SK-N-SH treated with all-trans-retinoic acid at 6 μM for 48 hours (cell line): ENCODE results near the gene ISOC2.

Experiments used
- ATAC-seq: fragments of 200-7000 bp; cut with Tn5 transposase; 3 replicates; pipeline ENCODE4 v1.9.1; 2020; ENCODE audit warnings: mild to moderate bottlenecking, moderate library complexity
- ARNTL ChIP-seq: fragments of 450-650 bp; formaldehyde crosslinking; IDR thresholded peaks from 2 replicates; pipeline ENCODE4 v1.5.0; 2020; ENCODE audit warnings: low read depth, mild to moderate bottlenecking, moderate library complexity, borderline replicate concordance
- BACH2 ChIP-seq: fragments of 250-450 bp; sonication (Bioruptor Pico); IDR thresholded peaks from 2 replicates; pipeline ENCODE4 v1.9.0; 2021; ENCODE audit warnings: mild to moderate bottlenecking, borderline replicate concordance
- CSDC2 ChIP-seq: fragments of 250-450 bp; sonication (Bioruptor Pico); IDR thresholded peaks from 2 replicates; pipeline ENCODE4 v1.5.0; 2020; ENCODE audit warnings: mild to moderate bottlenecking, moderate library complexity
- ESRRG ChIP-seq: fragments of 250-450 bp; sonication (Bioruptor Pico); IDR thresholded peaks from 2 replicates; pipeline ENCODE4 v1.6.1; 2021; ENCODE audit warnings: mild to moderate bottlenecking
- GLIS3 ChIP-seq: fragments of 250-450 bp; sonication (Bioruptor Pico); IDR thresholded peaks from 2 replicates; pipeline ENCODE4 v1.5.0; 2020; ENCODE audit warnings: mild to moderate bottlenecking, moderate library complexity
- ISL1 ChIP-seq: fragments of 250-450 bp; sonication (Bioruptor Pico); IDR thresholded peaks from 2 replicates; pipeline ENCODE4 v2.1.2; 2022; ENCODE audit warnings: mild to moderate bottlenecking, moderate library complexity
- OSR1 ChIP-seq: fragments of 250-450 bp; sonication (Bioruptor Pico); IDR thresholded peaks from 2 replicates; pipeline ENCODE4 v1.8.0; 2022; ENCODE audit warnings: moderate library complexity, mild to moderate bottlenecking, inconsistent platforms
- PPARA ChIP-seq: fragments of 250-450 bp; sonication (Bioruptor Pico); IDR thresholded peaks from 2 replicates; pipeline ENCODE4 v1.5.0; 2020; ENCODE audit warnings: mild to moderate bottlenecking, borderline replicate concordance
- RARB ChIP-seq: fragments of 250-450 bp; sonication (Bioruptor Pico); IDR thresholded peaks from 2 replicates; pipeline ENCODE4 v1.8.0; 2021; ENCODE audit warnings: mild to moderate bottlenecking, moderate library complexity
- SNAI2 ChIP-seq: fragments of 250-450 bp; sonication (Bioruptor Pico); IDR thresholded peaks from 2 replicates; pipeline ENCODE4 v1.5.0; 2020; ENCODE audit warnings: mild to moderate bottlenecking, moderate library complexity
- TCF4 ChIP-seq: fragments of 250-450 bp; sonication (Bioruptor Pico); IDR thresholded peaks from 2 replicates; pipeline ENCODE4 v1.8.0; 2021; ENCODE audit warnings: mild to moderate bottlenecking, moderate library complexity, borderline replicate concordance
- TOX ChIP-seq: fragments of 250-450 bp; sonication (Bioruptor Pico); IDR thresholded peaks from 2 replicates; pipeline ENCODE4 v1.8.0; 2021; ENCODE audit warnings: mild to moderate bottlenecking, moderate library complexity, borderline replicate concordance
- ZFP3 ChIP-seq: fragments of 250-450 bp; sonication (Bioruptor Pico); IDR thresholded peaks from 2 replicates; pipeline ENCODE4 v1.5.0; 2020; ENCODE audit warnings: mild to moderate bottlenecking, moderate library complexity
- ZFP30 ChIP-seq: fragments of 450-650 bp; formaldehyde crosslinking; IDR thresholded peaks from 2 replicates; pipeline ENCODE4 v1.5.0; 2022; ENCODE audit warnings: mild to moderate bottlenecking, moderate library complexity
- ZNF565 ChIP-seq: fragments of 450-650 bp; formaldehyde crosslinking; conservative IDR thresholded peaks from 2 replicates; pipeline ENCODE4 v1.5.0; 2020; ENCODE audit warnings: low read depth, mild to moderate bottlenecking, moderate library complexity
- ZNF70 ChIP-seq: fragments of 450-650 bp; formaldehyde crosslinking; IDR thresholded peaks from 2 replicates; pipeline ENCODE4 v1.5.0; 2020; ENCODE audit warnings: mild to moderate bottlenecking, moderate library complexity
- ZNF8 ChIP-seq: fragments of 450-650 bp; formaldehyde crosslinking; IDR thresholded peaks from 2 replicates; pipeline ENCODE4 v1.5.0; 2020; ENCODE audit warnings: mild to moderate bottlenecking, moderate library complexity
- TF ChIP-seq, protein P1 (sequence below): fragments of 250-450 bp; sonication (Bioruptor Pico); IDR thresholded peaks from 2 replicates; pipeline ENCODE4 v1.5.1; 2020; ENCODE audit warnings: low read depth, mild to moderate bottlenecking, moderate library complexity
- TF ChIP-seq, protein P2 (sequence below): fragments of 250-450 bp; sonication (Bioruptor Pico); IDR thresholded peaks from 2 replicates; pipeline ENCODE4 v1.8.0; 2020; ENCODE audit warnings: mild to moderate bottlenecking, moderate library complexity, borderline replicate concordance
- TF ChIP-seq, protein P3 (sequence below): fragments of 250-450 bp; sonication (Bioruptor Pico); IDR thresholded peaks from 2 replicates; pipeline ENCODE4 v1.8.0; 2021; ENCODE audit warnings: low read depth, mild to moderate bottlenecking, moderate library complexity, borderline replicate concordance
- TF ChIP-seq, protein P4 (sequence below): fragments of 250-450 bp; sonication (Bioruptor Pico); IDR thresholded peaks from 2 replicates; pipeline ENCODE4 v1.5.1; 2021; ENCODE audit warnings: mild to moderate bottlenecking, moderate library complexity
- TF ChIP-seq, protein P5 (sequence below): fragments of 250-450 bp; sonication (Bioruptor Pico); IDR thresholded peaks from 2 replicates; pipeline ENCODE4 v1.5.0; 2020; ENCODE audit warnings: mild to moderate bottlenecking, moderate library complexity

The ISOC2 gene

DNA sequence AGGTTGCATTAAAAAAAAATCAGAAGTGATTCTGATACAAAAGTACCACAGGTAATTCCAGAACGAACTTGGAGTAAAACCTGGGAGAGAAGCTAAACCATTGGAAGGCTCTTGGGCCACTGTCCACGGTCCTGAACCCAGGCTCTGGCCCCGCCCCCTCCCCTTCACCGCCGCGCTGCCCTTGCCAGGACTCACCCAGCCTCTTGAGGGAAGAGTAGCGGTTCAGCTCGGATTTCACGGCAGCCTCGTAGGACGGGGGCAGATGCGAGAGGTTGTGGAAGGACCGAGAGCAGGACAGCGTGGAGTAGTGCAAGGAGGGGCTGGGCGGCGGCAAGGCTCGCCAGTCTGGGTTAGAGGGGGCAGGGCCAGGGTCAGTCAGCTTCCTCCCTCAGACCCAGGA is 24.0 kb downstream of the ISOC2 start (continued):
- TF ChIP-seq TOX, result no peak
- TF ChIP-seq ZFP3 (CRISPR knock-in tag), result no peak
- TF ChIP-seq, protein P1, sequence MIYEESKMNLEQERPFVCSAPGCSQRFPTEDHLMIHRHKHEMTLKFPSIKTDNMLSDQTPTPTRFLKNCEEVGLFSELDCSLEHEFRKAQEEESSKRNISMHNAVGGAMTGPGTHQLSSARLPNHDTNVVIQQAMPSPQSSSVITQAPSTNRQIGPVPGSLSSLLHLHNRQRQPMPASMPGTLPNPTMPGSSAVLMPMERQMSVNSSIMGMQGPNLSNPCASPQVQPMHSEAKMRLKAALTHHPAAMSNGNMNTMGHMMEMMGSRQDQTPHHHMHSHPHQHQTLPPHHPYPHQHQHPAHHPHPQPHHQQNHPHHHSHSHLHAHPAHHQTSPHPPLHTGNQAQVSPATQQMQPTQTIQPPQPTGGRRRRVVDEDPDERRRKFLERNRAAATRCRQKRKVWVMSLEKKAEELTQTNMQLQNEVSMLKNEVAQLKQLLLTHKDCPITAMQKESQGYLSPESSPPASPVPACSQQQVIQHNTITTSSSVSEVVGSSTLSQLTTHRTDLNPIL (CRISPR knock-in tag), result no peak
- TF ChIP-seq, protein P2, sequence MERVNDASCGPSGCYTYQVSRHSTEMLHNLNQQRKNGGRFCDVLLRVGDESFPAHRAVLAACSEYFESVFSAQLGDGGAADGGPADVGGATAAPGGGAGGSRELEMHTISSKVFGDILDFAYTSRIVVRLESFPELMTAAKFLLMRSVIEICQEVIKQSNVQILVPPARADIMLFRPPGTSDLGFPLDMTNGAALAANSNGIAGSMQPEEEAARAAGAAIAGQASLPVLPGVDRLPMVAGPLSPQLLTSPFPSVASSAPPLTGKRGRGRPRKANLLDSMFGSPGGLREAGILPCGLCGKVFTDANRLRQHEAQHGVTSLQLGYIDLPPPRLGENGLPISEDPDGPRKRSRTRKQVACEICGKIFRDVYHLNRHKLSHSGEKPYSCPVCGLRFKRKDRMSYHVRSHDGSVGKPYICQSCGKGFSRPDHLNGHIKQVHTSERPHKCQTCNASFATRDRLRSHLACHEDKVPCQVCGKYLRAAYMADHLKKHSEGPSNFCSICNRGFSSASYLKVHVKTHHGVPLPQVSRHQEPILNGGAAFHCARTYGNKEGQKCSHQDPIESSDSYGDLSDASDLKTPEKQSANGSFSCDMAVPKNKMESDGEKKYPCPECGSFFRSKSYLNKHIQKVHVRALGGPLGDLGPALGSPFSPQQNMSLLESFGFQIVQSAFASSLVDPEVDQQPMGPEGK, result no peak

DNA sequence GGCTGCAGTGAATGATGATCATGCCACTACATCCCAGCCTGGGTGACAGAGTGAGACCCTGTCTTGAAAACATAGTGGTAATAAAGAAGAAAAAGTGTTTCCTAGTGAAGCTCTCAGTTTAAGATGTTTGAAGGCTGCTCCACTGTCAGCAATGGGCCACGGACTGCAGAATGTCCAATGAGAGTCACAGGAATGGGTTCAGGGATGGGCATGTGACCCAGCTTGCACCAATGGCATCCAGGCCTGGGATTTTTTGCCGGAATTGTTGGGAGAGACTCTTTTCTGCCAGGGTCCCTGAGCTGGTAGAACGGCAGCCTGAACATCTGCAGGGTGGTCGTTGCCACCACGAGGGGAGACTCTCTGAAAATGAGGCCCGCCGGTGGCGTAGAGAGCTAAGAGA is 24.6 kb downstream of the ISOC2 start:
- no peak for TF ChIP-seq SNAI2 (CRISPR knock-in tag)
- TF ChIP-seq TCF4 (CRISPR knock-in tag), result no peak
- no peak for TF ChIP-seq ESRRG
- no peak for TF ChIP-seq TOX
- TF ChIP-seq ISL1 (CRISPR knock-in tag), result no peak
- no peak for TF ChIP-seq ZNF565 (CRISPR knock-in tag)
- TF ChIP-seq ZFP3 (CRISPR knock-in tag), result no peak
- TF ChIP-seq BACH2 (CRISPR knock-in tag), result no peak
- TF ChIP-seq GLIS3 (CRISPR knock-in tag), result no peak
- no peak for ATAC-seq

DNA sequence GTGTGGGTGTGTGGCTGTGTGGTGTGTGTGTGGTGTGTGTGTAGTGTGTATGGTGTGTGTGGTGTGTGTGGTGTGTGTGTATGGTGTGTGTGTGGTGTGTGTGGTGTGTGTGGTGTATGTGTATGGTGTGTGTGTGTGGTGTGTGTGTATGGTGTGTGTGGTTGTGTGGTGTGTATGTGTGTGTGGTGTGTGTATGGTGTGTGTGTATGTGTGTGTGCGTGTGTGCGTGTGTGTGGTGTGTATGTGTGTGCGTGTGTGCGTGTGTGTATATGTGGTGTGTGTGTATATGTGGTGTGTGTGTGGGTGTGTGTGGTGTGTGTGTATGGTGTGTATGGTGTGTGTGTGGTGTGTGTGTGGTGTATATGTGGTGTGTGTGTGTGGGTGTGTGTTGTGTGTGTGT is 26.4 kb downstream of the ISOC2 start:
- TF ChIP-seq ZNF8 (CRISPR knock-in tag) (no peak), TCF4 (CRISPR knock-in tag) (no peak), ZNF70 (CRISPR knock-in tag) (no peak), TOX (no peak), ZNF565 (CRISPR knock-in tag) (no peak), OSR1 (CRISPR knock-in tag) (no peak), ZFP30 (CRISPR knock-in tag) (no peak), ARNTL (CRISPR knock-in tag) (no peak), ESRRG (no peak), SNAI2 (CRISPR knock-in tag) (no peak), BACH2 (CRISPR knock-in tag) (no peak), ISL1 (CRISPR knock-in tag) (no peak), PPARA (CRISPR knock-in tag) (no peak), CSDC2 (CRISPR knock-in tag) (no peak), RARB (no peak)
- TF ChIP-seq, protein P3, sequence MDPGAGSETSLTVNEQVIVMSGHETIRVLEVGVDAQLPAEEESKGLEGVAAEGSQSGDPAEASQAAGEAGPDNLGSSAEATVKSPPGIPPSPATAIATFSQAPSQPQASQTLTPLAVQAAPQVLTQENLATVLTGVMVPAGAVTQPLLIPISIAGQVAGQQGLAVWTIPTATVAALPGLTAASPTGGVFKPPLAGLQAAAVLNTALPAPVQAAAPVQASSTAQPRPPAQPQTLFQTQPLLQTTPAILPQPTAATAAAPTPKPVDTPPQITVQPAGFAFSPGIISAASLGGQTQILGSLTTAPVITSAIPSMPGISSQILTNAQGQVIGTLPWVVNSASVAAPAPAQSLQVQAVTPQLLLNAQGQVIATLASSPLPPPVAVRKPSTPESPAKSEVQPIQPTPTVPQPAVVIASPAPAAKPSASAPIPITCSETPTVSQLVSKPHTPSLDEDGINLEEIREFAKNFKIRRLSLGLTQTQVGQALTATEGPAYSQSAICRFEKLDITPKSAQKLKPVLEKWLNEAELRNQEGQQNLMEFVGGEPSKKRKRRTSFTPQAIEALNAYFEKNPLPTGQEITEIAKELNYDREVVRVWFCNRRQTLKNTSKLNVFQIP, result no peak
- TF ChIP-seq, protein P2, result no peak
- TF ChIP-seq, protein P4, sequence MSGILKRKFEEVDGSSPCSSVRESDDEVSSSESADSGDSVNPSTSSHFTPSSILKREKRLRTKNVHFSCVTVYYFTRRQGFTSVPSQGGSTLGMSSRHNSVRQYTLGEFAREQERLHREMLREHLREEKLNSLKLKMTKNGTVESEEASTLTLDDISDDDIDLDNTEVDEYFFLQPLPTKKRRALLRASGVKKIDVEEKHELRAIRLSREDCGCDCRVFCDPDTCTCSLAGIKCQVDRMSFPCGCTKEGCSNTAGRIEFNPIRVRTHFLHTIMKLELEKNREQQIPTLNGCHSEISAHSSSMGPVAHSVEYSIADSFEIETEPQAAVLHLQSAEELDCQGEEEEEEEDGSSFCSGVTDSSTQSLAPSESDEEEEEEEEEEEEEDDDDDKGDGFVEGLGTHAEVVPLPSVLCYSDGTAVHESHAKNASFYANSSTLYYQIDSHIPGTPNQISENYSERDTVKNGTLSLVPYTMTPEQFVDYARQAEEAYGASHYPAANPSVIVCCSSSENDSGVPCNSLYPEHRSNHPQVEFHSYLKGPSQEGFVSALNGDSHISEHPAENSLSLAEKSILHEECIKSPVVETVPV (CRISPR knock-in tag), result no peak
- TF ChIP-seq, protein P1 (CRISPR knock-in tag), result no peak
- TF ChIP-seq, protein P5, sequence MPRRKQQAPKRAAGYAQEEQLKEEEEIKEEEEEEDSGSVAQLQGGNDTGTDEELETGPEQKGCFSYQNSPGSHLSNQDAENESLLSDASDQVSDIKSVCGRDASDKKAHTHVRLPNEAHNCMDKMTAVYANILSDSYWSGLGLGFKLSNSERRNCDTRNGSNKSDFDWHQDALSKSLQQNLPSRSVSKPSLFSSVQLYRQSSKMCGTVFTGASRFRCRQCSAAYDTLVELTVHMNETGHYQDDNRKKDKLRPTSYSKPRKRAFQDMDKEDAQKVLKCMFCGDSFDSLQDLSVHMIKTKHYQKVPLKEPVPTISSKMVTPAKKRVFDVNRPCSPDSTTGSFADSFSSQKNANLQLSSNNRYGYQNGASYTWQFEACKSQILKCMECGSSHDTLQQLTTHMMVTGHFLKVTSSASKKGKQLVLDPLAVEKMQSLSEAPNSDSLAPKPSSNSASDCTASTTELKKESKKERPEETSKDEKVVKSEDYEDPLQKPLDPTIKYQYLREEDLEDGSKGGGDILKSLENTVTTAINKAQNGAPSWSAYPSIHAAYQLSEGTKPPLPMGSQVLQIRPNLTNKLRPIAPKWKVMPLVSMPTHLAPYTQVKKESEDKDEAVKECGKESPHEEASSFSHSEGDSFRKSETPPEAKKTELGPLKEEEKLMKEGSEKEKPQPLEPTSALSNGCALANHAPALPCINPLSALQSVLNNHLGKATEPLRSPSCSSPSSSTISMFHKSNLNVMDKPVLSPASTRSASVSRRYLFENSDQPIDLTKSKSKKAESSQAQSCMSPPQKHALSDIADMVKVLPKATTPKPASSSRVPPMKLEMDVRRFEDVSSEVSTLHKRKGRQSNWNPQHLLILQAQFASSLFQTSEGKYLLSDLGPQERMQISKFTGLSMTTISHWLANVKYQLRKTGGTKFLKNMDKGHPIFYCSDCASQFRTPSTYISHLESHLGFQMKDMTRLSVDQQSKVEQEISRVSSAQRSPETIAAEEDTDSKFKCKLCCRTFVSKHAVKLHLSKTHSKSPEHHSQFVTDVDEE (CRISPR knock-in tag), result no peak
- no peak for ATAC-seq
